Measurements from ENCODE around the gene SURF4.
"Not testable (repeated sequence)": the region's sequence is repeated elsewhere in the genome, so short reads cannot be mapped to it uniquely, and the experiment has no call there.

The SURF4 gene

DNA sequence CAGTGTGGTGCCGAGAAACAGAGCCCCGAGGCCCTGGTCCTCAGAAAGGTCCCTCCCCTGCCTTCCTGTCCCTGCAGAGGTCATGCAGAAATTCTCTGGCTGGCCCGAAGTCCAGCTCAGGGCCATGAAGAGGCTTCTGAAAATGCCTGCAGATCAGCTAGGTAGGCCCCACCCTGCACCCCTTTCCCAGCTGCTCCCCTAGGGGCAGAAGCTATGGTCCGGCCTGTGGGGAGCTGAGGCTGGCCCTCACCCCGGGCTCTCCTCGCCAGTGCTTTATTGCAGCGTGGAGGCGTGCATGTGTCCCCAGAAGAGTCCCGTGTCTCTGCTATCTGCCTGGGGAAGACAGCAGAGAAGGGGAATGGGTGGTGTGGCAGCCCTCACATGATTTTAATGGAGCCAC is 22.0 kb upstream of the SURF4 start:
- no peak for DNase-seq (ENCODE audit: low spot score)

- DNase-seq (ENCODE audit: low spot score): no peak
These were observed 21.5 kb upstream of the SURF4 start for GRCh38 chr9:133397370-133397769.

GRCh38 chr9:133396952-133397351 is 21.1 kb upstream of the SURF4 start:
- DNase-seq (ENCODE audit: low spot score): peak; percentile 66

DNA sequence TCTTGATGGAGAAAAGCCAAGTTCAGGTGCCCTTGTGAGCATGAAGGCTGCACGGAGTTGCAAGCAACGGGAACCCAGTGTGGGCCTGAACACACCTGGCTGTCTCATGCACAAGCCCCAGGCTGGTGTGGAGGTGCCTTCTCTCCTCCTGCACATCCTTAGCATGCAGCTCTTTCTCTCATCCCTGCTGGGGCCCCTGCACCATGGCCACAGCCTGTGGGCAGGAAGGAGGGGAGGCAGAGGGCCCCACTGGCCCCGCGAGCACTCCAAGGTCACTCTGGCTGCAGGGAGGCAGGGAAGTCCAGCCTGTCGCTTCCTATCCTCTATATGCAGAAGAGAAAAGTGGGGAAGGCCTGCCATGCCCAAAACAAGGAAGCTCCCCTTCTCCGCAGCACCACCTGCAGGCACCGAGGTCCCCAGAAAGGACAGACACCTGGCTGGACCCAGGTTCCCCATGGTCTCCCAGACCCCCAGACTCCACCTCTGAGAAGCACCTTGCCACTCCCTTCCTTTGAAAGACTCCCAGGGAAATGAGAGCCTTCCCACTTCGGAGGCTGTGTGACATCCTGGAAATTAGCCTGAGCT is 18.9 kb upstream of the SURF4 start:
- DNase-seq (ENCODE audit: low spot score): no peak

DNA sequence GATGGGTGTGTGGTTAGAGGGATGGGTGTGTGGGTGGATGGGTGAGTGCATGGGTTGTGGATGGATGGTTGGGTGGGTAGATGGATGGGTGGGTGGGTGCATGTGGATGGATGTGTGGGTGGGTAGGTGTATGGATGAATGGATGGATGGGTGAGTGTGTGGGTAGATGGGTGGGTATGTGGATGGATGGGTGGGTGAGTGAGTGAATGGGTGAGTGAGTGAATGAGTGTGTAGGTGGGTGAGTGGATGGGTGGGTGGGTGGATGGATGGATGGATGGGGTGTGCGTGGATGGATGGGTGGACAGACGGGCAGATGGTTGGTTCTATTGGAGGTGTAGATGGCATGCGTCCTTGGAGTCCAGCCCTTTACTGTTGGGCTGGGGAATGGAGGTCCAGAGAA is 17.5 kb upstream of the SURF4 start:
- DNase-seq (ENCODE audit: low spot score): no peak

DNA sequence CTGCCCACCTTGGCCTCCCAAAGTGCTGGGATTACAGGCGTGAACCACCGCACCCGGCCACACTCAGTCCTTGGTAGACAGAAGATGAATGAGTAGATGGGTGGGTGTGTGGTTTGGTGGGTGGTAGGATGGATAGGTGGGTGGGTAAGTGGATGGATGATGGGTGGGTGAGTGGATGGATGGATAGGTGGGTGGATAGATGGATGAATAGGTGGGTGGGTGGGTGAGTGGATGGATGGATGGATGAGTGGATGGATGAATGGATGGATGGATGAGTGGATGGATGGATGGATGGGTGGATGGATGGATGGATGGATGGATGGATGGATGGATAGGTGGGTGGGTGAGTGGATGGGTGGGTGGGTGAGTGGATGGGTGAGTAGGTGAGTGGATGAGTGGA is 16.4 kb upstream of the SURF4 start:
- DNase-seq (ENCODE audit: low spot score): not testable (repeated sequence)

DNA sequence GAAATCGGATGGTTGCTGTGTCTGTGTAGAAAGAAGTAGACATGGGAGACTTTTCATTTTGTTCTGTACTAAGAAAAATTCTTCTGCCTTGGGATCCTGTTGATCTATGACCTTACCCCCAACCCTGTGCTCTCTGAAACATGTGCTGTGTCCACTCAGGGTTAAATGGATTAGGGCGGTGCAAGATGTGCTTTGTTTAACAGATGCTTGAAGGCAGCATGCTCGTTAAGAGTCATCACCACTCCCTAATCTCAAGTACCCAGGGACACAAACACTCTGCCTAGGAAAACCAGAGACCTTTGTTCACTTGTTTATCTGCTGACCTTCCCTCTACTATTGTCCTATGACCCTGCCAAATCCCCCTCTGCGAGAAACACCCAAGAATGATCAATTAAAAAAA is 15.6 kb upstream of the SURF4 start:
- DNase-seq (ENCODE audit: low spot score): not testable (repeated sequence)

DNA sequence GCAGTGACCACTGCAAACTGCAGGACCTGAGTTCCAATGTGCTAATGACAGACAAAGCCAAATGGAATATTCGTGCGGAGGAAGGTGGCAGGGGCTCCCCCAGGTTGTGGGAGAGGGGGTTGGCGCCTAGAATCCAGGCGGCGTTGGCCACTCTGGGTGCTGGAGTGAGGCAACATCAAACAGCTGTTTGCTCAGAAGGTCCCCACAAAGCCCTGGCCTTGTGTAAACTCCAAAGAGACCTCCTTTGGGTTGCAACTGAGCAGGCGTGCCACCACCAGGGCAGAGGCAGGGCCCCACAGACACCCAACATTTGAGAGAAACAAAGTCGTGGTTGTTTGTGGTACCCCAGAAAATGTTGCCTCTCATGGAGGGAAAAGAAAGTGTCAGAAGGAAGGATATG is 14.9 kb upstream of the SURF4 start:
- DNase-seq (ENCODE audit: low spot score): no peak

DNA sequence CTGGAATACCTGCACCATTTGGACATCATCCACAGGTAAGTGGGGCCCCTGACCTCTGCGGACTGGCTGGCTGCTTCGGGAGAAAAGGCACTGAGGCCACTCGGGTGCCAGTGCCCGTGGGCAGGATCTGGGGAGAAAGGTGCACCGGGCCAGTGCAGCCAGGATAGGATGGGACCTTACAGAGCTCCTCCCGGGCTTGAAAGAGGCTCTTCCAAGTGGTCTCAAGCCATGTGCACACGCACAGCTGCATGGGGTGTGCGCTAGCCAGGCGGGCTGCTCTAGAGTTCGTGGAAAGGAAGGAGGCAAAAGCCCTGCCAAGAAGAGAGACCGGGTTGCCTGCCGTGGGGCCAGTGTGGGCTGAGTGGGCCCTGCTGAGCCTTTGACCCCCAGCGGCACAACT is 13.7 kb upstream of the SURF4 start:
- no peak for DNase-seq (ENCODE audit: low spot score)

- no peak for DNase-seq (ENCODE audit: low spot score)
These were observed 13.2 kb upstream of the SURF4 start for GRCh38 chr9:133389025-133389557.

- no peak for DNase-seq (ENCODE audit: low spot score)
These were observed 11.8 kb upstream of the SURF4 start for GRCh38 chr9:133387680-133388079.

- DNase-seq (ENCODE audit: low spot score): no peak
These were observed 10.5 kb upstream of the SURF4 start for GRCh38 chr9:133386338-133386737.

GRCh38 chr9:133385452-133385851 is 9.6 kb upstream of the SURF4 start:
- no peak for DNase-seq (ENCODE audit: low spot score)

DNA sequence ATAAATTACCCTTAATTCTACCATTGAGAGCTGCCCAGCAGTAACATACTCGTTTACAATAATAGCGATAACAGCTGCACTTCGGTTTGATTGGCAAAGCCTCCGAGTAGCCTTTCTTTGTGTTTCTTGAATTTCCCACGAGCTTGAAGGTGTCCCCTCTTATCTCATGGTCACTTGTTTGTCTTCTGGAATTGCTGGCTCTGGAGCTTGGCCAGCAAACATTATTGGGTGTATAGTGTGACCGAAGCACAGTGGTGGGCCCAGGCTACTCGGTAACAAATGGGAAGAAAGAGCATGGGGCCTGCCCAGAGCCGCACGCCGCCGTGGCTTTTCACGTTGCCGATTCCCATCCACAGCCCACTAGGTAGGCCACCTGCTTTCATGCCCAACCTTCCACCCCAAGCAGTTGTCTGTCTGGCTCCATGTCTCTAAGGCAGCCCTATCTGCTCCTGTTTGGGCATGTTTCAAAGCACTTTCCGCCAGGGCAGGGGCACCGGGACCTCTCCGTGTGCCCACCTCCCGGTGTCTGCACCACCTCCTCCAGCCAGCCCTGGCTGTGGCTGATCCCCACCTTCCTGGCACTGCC is 9.0 kb upstream of the SURF4 start:
- no peak for DNase-seq (ENCODE audit: low spot score)

GRCh38 chr9:133383438-133383837 is 7.6 kb upstream of the SURF4 start:
- no peak for DNase-seq (ENCODE audit: low spot score)

DNA sequence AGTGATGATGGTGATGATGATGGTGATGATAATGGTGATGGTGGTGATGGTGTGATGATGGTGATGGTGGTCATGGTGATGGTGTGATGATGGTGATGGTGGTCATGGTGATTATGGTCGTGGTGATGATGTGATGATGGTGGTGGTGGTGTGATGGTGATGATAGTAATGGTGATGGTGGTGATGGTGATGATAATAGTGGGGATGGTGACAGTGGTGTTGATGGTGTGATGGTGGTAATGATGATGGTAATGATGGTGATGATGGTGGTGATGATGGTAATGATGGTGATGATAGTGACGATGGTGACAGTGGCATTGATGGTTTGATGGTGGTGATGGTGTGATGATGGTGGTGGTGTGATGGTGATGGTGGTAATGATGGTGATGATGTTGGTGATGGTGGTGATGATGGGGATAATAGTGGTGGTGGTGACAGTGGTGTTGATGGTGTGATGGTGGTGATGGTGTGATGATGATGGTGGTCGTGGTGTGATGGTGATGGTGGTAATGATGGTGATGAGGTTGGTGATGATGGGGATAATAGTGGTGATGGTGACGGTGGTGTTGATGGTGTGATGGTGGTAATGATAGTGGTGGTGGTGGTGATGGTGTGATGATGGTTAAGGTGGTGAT is 6.8 kb upstream of the SURF4 start:
- no peak for DNase-seq (ENCODE audit: low spot score)

- DNase-seq (ENCODE audit: low spot score): no peak
These were observed 4.9 kb upstream of the SURF4 start for GRCh38 chr9:133380734-133381133.

- DNase-seq (ENCODE audit: low spot score): no peak
These were observed 3.6 kb upstream of the SURF4 start for GRCh38 chr9:133379153-133380086.

DNA sequence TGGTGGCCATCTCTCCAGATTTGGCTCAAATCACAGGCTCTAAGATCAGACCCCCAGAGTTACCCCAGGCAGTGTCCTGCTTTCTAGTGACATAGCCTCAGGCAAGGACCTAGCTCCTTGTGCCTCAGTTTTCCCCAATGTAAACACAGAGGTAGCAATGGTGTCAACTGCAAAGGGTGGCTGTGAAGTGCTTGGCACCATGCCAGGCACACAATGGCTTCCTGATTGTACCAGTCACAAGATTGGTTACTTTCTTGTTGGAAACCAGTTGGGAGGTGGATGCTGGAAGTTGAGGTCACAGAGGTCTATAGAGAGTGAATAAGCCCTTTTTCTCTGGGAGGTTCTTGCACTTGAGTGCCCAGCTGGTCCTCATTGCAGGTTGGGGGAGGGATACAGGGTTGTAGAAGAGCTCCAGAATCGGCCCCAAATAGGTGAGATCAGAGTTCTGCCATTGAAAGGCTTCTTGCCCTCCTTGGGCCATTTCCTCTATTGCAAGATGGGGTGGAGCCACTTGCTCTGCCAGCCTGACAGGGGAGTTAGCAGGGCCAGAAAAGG is 2.6 kb upstream of the SURF4 start:
- DNase-seq (ENCODE audit: low spot score): no peak

GRCh38 chr9:133377721-133378216 is 1.9 kb upstream of the SURF4 start:
- no peak for DNase-seq (ENCODE audit: low spot score)

GRCh38 chr9:133377280-133377679 is 1.4 kb upstream of the SURF4 start:
- not testable (repeated sequence) for DNase-seq (ENCODE audit: low spot score)
